Activated CD8-positive, alpha-beta T cell treated with anti-CD3 and anti-CD28 coated beads for 36 hours (primary cell): ENCODE data around the gene RNU7-1. TPM values are rescaled to one million over a fixed set of nuclear protein-coding genes. Genes with fewer than 3 reads are reported as not detected.

Experiments
- ATAC-seq: fragments of 200-7000 bp; cut with Tn5 transposase; one replicate; pipeline ENCODE4 v1.10.0; 2021; ENCODE audit warnings: mild to moderate bottlenecking, moderate library complexity
- CTCF ChIA-PET: fragments of 350-600 bp; sonication (Branson Sonifier 250); formaldehyde crosslinking; loops from one replicate; lab custom pipeline; 2021; ENCODE audit warnings: antibody characterized with exemption; lab: Charles Lee
- POLR2A ChIA-PET: fragments of 350-600 bp; sonication (Branson Sonifier 250); formaldehyde crosslinking; loops from one replicate; lab custom pipeline; 2021; ENCODE audit warnings: antibody characterized with exemption; lab: Charles Lee
- DNase-seq: peaks from one replicate; pipeline ENCODE4 v3.0.0-alpha.2; 2020
- H3K27ac Mint-ChIP-seq: one replicate; pipeline ENCODE4 v1.8.0; 2021; ENCODE audit warnings: mild to moderate bottlenecking, mixed read lengths
- H3K27me3 Mint-ChIP-seq: one replicate; pipeline ENCODE4 v1.8.0; 2021; ENCODE audit warnings: mixed read lengths
- H3K36me3 Mint-ChIP-seq: one replicate; pipeline ENCODE4 v1.8.0; 2021; ENCODE audit warnings: low read depth, mixed read lengths
- H3K4me1 Mint-ChIP-seq: one replicate; pipeline ENCODE4 v1.8.0; 2021; ENCODE audit warnings: low read depth, mixed read lengths
- H3K4me3 Mint-ChIP-seq: one replicate; pipeline ENCODE4 v1.8.0; 2021; ENCODE audit warnings: mild to moderate bottlenecking, moderate library complexity, mixed read lengths
- H3K9me3 Mint-ChIP-seq: one replicate; pipeline ENCODE4 v1.8.0; 2021; ENCODE audit warnings: mixed read lengths
- CTCF ChIP-seq: fragments of 200-600 bp; IDR thresholded peaks from one replicate; pipeline ENCODE4 v1.8.0; 2022; ENCODE audit warnings: antibody characterized with exemption, mild to moderate bottlenecking
- intact Hi-C: fragments of 100-400 bp; cut with micrococcal nuclease; formaldehyde crosslinking; loops from one replicate; pipeline ENCODE4 v1.10.0; 2022
- total RNA-seq, 2 experiments: library from RNA; stranded (reverse); gene quantifications; one replicate each; pipeline ENCODE4 v1.2.3, GENCODE V29; 2021

The RNU7-1 gene
- not detected for total RNA-seq

- POLR2A ChIA-PET, result interaction anchor here (0.7 to 36.0 kb wide), 46 partner anchors 5 to 517 kb away, joined by 3 to 1266 read pairs (median 6); partner anchors contain the start of genes ATN1, C12orf57, C1R and C1RL
- intact Hi-C loops, result loop anchor here (2.0 to 10.0 kb wide), 3 partner anchors 17 to 161 kb away; partner anchors contain the start of genes C1RL and LPCAT3
Observed at GRCh38 chr12:6943722-6944380, at the start of gene RNU7-1, which contains the start of gene C12orf57. TSS of gene RNU7-1 (plus strand) at chr12:6943816. TSS of gene C12orf57 (plus strand) at chr12:6944022. CDS start at chr12:6944122, 100 bp downstream.

GRCh38 chr12:6894321-6894720 lies 49.3 kb upstream of the RNU7-1 start:
- peaks cover 16% of the 10 kb centered on the region for H3K4me1 Mint-ChIP-seq
- no peaks in the 10 kb centered on the region for H3K27me3 Mint-ChIP-seq
- ATAC-seq (no peak), DNase-seq (no peak)
- H3K9me3 Mint-ChIP-seq, result no peaks in the 10 kb centered on the region
- POLR2A ChIA-PET, result interaction anchor here (1.5 to 2.4 kb wide), 2 partner anchors 10 to 18 kb away, joined by 6 to 7 read pairs; partner anchors contain the start of gene LRRC23
- intact Hi-C loops, result no loop called here
- no peak overlapping the region for H3K27ac Mint-ChIP-seq
- CTCF ChIA-PET, result no interaction called here
- TF ChIP-seq CTCF, result no peak
- H3K4me3 Mint-ChIP-seq, result no peak overlapping the region
- H3K36me3 Mint-ChIP-seq, result peaks cover 2% of the 10 kb centered on the region

More at GRCh38 chr12:6943722-6944380, at the start of gene RNU7-1, which contains the start of gene C12orf57:
- Mint-ChIP-seq H3K27me3 (no peaks in the 10 kb centered on the region), H3K4me3 (peak within 1 kb of the TSS; percentile 85), H3K4me1 (peaks cover 54% of the 10 kb centered on the region), H3K27ac (peak within 1 kb of the TSS; percentile 93), H3K36me3 (peaks cover 42% of the 10 kb centered on the region), H3K9me3 (no peaks in the 10 kb centered on the region)
- TF ChIP-seq CTCF, result no peak
- CTCF ChIA-PET, result interaction anchor here (0.6 to 22.8 kb wide), 17 partner anchors 15 to 249 kb away, joined by 3 to 460 read pairs (median 4); partner anchors contain the start of genes ATN1, C1RL, ENO2 and LPCAT3
- ATAC-seq (peak; percentile 65), DNase-seq (peak; percentile 93)

- ChIA-PET CTCF (interaction anchor here (0.9 to 4.4 kb wide), 4 partner anchors 24 to 213 kb away, joined by 3 to 19 read pairs (median 4); partner anchors contain the start of gene SPSB2), POLR2A (interaction anchor here (0.8 to 1.0 kb wide), 2 partner anchors 17 to 30 kb away, joined by 3 to 4 read pairs; no protein-coding TSS in a partner anchor)
- Mint-ChIP-seq H3K4me3 (no peak overlapping the region), H3K36me3 (peaks cover 2% of the 10 kb centered on the region), H3K9me3 (no peaks in the 10 kb centered on the region), H3K27ac (no peak overlapping the region), H3K27me3 (no peaks in the 10 kb centered on the region), H3K4me1 (peaks cover 14% of the 10 kb centered on the region)
- DNase-seq, result no peak
- ATAC-seq, result no peak
- intact Hi-C loops, result no loop called here
- TF ChIP-seq CTCF, result no peak
Observed at GRCh38 chr12:6896846-6897435, 46.7 kb upstream of the RNU7-1 start.

GRCh38 chr12:6899427-6899826 lies 44.2 kb upstream of the RNU7-1 start:
- peaks cover 12% of the 10 kb centered on the region for H3K4me1 Mint-ChIP-seq
- ChIA-PET POLR2A (interaction anchor here (0.8 to 1.5 kb wide), 4 partner anchors 8 to 44 kb away, joined by 3 to 4 read pairs (median 4); partner anchors contain the start of genes C12orf57 and RNU7-1), CTCF (interaction anchor here (1.7 to 4.4 kb wide), 3 partner anchors 8 to 27 kb away, joined by 5 to 19 read pairs (median 11); partner anchors contain the start of gene SPSB2)
- intact Hi-C loops, result no loop called here
- no peaks in the 10 kb centered on the region for H3K27me3 Mint-ChIP-seq
- H3K36me3 Mint-ChIP-seq, result no peaks in the 10 kb centered on the region
- DNase-seq (no peak), ATAC-seq (no peak)
- H3K9me3 Mint-ChIP-seq, result no peaks in the 10 kb centered on the region
- H3K27ac Mint-ChIP-seq, result no peak overlapping the region
- TF ChIP-seq CTCF, result no peak
- H3K4me3 Mint-ChIP-seq, result no peak overlapping the region
